Measurements from ENCODE around the gene ACACA. TPM values are rescaled to one million over a fixed set of nuclear protein-coding genes. Genes with fewer than 3 reads are reported as not detected.

ACACA gene
- total RNA-seq, 1 experiment from 2014 or later: 31.6 TPM

DNA sequence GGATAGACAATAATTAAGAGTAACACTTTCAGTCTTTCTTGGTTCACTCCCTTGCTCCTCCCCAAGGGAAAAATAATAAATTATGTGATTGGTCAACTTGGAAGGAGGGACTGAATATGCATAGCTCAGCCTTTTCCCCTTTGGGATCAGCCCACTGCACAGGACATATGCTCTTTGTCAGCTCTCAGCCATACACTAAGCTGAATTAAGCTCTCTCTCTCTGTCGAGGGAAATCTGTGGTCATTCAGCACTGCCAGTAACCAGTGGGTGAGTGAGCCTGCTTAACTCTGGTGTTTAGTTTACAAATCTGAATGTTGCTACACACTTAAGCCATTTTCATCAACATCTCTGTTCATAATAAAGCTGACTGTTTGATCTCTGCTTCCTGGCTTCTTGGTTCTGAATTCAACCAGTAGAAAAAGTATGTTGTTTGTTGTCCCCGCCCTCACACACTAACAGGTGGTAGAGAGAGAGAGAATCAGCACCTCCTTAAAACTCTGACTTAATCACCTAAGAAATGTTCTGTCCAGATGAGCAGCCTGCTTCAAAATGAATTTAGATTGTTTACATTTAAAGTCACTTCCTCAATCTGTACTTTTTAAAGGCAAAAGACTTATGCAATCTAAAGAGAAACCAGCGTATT, 133.1 kb downstream of the ACACA start:
- H3K27me3 ChIP-seq (ENCODE audit: control insufficient read depth, insufficient read depth, low read length): no peaks in the 10 kb centered on the region
- H3K36me3 ChIP-seq (replicated peaks; ENCODE audit: control insufficient read depth, insufficient read depth, low read length): peaks cover 6% of the 10 kb centered on the region
- DNase-seq: peak; percentile 21
- no peak overlapping the region for H3K4me3 ChIP-seq (ENCODE audit: insufficient read depth, low read depth, low read length)

DNA sequence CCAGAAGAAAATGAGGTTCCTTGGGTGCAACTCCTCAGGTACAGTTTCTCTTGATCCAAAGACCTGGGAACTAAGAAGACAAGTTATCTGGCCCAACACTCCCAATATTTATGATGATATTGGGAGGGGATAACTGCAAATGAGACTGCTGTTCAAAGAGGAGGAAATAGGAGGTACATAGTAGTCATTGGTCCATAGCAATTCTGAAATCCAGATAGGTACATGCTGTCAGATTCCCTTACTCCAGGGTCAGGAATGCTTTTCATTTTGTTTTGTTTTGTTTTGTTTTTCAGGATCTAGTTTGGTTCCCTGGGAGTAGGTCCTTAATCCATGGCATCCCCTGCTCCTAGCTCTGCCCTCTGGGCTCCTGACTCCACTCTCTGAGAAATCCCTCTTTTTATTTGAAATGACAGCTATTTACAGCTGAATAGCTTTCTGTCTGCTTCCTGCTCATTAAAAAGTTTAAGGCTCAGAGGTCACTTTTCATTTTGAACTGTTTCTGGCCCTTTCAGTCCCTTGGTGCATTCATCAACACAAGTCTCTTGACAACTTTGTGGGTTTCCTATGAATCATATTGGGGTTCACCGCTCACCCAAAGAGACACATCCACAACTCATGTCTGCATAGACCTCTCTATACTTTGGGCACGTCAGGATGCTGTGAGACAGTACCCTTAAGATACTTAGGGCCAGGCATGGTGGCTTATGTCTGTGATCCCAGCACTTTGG, 141.0 kb downstream of the ACACA start:
- no peak overlapping the region for H3K4me3 ChIP-seq (ENCODE audit: insufficient read depth, low read depth, low read length)
- DNase-seq: no peak
- no peaks in the 10 kb centered on the region for H3K27me3 ChIP-seq (ENCODE audit: control insufficient read depth, insufficient read depth, low read length)
- peaks cover 28% of the 10 kb centered on the region for H3K36me3 ChIP-seq (replicated peaks; ENCODE audit: control insufficient read depth, insufficient read depth, low read length)

DNA sequence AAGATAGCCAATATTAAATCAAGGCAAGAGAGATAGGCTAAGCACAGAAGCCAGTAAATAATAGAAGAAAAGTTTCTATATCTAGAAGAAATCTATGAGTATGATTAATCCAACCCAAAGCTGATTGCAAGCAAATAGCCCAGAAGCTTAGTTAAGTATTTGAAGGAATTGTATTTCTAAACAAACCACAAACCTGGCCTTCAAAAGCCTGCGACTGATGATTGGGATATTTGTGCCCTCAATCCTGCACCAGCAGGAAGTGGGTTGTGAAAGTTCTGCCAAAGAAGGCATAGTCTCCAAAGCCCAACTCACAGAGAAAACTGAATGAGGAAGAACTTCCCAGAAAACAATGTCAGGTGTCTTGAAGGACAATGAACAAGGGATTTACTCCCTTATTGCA, 145.3 kb downstream of the ACACA start:
- no peak overlapping the region for H3K4me3 ChIP-seq (ENCODE audit: insufficient read depth, low read depth, low read length)
- DNase-seq: no peak
- peaks cover 26% of the 10 kb centered on the region for H3K36me3 ChIP-seq (replicated peaks; ENCODE audit: control insufficient read depth, insufficient read depth, low read length)
- H3K27me3 ChIP-seq (ENCODE audit: control insufficient read depth, insufficient read depth, low read length): no peaks in the 10 kb centered on the region

DNA sequence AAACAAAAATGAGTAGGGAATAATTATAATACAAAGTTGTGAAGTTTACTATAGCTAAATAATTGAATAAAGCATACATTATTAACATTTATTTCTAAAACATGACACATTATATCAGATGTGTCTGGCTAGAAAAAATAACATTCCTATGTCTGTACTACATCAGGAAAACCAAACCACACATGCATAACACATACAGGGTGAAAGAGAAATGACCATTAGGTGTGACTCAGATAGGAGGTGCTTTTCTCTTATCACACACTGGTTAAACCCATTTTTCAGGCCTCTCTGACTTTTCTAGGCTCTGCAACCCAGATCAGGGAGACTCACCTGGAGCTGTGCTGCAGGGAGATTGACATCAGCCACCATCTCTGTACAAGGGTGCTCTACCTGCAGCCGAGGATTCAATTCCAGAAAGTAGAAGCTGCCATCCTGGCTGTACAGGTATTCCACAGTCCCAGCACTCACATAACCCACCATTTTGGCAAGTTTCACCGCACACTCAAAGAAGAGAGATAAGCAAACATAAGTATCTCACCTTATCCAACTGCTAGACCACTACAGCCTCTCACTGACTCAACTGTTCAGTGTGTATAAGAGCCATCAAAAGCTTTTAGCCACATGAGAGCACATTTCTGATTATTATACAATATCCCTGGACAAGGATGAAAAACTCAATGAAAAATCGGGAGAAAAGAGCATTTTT, 147.5 kb downstream of the ACACA start:
- Histone ChIP-seq H3K4me3 (ENCODE audit: insufficient read depth, low read depth, low read length) (no peak overlapping the region), H3K27me3 (ENCODE audit: control insufficient read depth, insufficient read depth, low read length) (no peaks in the 10 kb centered on the region), H3K36me3 (replicated peaks; ENCODE audit: control insufficient read depth, insufficient read depth, low read length) (peaks cover 12% of the 10 kb centered on the region)
- DNase-seq: no peak

DNA sequence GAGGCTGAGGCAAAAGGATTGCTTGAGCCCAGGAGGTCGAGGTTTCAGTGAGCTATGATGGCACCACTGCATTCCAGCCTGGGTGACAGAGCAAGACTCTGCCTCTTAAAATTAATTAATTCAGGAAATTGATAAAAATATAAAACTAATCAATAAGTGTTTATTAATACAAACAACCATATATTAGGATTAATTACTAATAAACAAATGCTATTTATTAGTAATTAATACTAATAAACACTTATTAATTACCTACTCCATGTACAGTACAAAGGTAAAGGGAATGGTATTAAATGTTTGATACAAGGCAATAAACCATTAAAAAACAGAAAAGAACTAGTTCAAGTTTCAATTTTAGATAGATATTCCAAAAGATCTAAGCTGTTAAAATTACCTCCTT, 150.0 kb downstream of the ACACA start:
- Histone ChIP-seq H3K36me3 (replicated peaks; ENCODE audit: control insufficient read depth, insufficient read depth, low read length) (peaks cover 16% of the 10 kb centered on the region), H3K27me3 (ENCODE audit: control insufficient read depth, insufficient read depth, low read length) (no peaks in the 10 kb centered on the region), H3K4me3 (ENCODE audit: insufficient read depth, low read depth, low read length) (no peak overlapping the region)
- DNase-seq: no peak

DNA sequence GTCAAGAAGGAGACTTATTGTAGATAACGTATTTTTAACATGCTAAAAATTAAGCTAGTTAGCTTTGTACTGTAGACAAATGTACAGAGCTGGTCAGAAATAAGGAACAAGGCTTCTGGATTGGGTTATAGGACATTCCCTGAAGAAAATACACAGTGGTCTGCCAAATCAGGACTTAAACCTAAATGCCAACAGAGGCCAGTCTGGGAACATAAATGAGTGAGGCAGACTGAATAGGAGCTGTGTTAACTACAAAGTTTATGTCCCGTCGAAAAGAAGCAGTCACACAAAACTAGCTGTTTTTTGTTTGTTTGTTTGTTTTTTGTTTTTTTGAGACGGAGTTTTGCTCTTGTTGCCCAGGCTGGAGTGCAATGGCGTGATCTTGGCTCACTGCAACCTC, 151.2 kb downstream of the ACACA start:
- Histone ChIP-seq H3K27me3 (ENCODE audit: control insufficient read depth, insufficient read depth, low read length) (no peaks in the 10 kb centered on the region), H3K4me3 (ENCODE audit: insufficient read depth, low read depth, low read length) (no peak overlapping the region), H3K36me3 (replicated peaks; ENCODE audit: control insufficient read depth, insufficient read depth, low read length) (peaks cover 16% of the 10 kb centered on the region)
- no peak for DNase-seq

DNA sequence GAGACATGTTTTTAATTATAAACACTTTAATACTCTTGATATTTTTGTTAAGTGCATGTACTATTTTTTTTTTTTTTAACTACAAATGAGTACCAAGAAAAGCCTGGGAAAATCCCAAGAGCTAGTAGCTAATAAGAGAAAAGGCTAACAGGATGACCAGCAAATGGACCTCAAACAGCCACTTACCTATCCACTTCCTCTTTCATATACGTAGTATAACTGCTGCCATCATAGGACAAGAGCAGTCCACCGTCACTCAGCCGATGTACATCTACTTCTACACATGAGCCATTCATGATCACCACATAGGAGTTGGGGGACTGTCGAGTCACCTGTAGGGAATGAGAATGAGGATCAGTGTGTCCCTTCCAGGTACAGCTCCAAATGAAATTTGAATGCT, 158.8 kb downstream of the ACACA start:
- Histone ChIP-seq H3K27me3 (ENCODE audit: control insufficient read depth, insufficient read depth, low read length) (no peaks in the 10 kb centered on the region), H3K4me3 (ENCODE audit: insufficient read depth, low read depth, low read length) (no peak overlapping the region), H3K36me3 (replicated peaks; ENCODE audit: control insufficient read depth, insufficient read depth, low read length) (peaks cover 39% of the 10 kb centered on the region)
- no peak for DNase-seq

DNA sequence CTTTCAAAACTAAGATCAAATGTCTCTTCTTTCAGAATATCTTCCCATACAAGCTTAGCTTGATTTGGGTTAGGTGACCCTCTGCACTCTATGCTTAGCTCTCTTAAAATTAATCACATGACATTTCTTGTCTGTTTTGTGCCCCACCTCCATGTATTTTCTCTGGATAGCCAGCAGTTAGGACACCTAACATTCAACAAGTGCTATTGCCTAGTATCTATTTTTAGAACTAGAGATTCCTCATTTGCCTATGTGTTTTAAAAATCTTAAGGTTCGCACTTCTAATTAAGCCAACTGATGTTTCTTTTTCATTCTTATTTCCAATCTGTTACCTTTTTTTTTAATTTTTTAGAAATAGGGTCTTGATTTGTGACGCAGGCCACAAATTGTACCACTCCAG, 160.6 kb downstream of the ACACA start:
- no peaks in the 10 kb centered on the region for H3K27me3 ChIP-seq (ENCODE audit: control insufficient read depth, insufficient read depth, low read length)
- DNase-seq: no peak
- H3K4me3 ChIP-seq (ENCODE audit: insufficient read depth, low read depth, low read length): no peak overlapping the region
- peaks cover 35% of the 10 kb centered on the region for H3K36me3 ChIP-seq (replicated peaks; ENCODE audit: control insufficient read depth, insufficient read depth, low read length)

DNA sequence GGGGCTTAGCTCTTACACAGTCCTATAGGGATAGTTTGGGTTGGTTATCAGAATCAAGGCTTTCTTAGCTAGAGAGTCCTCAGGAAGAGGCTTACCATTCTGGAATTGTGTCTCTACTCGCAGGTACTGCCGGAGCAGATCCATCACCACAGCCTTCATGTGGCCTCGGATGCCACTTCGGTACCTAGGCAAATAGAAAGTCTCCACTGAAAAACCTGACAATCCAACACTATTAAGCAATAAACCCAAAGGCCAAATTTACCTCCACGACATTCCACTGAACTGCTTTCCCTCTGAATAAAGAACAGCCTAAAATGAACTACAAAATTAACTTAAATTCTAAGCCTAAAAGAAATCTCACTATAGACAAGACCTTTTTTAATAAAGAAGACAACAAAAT, 166.3 kb downstream of the ACACA start:
- no peak for DNase-seq
- H3K36me3 ChIP-seq (replicated peaks; ENCODE audit: control insufficient read depth, insufficient read depth, low read length): peaks cover 21% of the 10 kb centered on the region
- H3K27me3 ChIP-seq (ENCODE audit: control insufficient read depth, insufficient read depth, low read length): no peaks in the 10 kb centered on the region
- no peak overlapping the region for H3K4me3 ChIP-seq (ENCODE audit: insufficient read depth, low read depth, low read length)

DNA sequence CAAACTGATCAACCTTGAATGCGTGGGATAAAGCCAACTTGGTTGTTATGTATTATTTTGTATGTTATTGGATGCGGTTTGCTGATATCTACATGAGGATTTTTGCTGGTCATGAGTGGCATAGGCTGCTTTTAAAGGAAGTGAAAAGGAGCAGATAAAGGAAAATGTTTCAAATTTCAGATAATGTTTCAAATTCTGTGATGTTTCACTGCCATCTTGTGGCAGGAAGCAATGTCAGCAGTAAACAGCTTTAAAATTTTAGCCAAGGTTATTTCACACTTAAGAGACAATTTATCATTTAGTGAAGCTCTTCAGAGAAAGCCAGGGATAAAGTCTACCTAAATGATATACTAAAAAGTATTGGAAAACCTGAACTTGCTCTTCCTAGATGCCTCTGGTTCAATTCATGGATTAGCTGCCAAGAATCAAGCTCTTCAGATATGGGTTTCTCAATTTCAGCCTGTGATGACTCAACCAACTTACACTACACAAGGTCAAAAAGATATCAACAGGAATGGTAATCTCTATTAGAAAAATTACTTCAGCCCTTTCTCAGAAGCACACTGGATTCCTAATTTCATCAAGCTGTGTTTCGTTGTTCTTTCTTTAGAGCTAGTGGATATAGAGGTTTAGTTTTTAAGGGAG, 166.8 kb downstream of the ACACA start:
- DNase-seq: peak; percentile 17
- H3K36me3 ChIP-seq (replicated peaks; ENCODE audit: control insufficient read depth, insufficient read depth, low read length): peaks cover 17% of the 10 kb centered on the region
- H3K4me3 ChIP-seq (ENCODE audit: insufficient read depth, low read depth, low read length): no peak overlapping the region
- H3K27me3 ChIP-seq (ENCODE audit: control insufficient read depth, insufficient read depth, low read length): no peaks in the 10 kb centered on the region

DNA sequence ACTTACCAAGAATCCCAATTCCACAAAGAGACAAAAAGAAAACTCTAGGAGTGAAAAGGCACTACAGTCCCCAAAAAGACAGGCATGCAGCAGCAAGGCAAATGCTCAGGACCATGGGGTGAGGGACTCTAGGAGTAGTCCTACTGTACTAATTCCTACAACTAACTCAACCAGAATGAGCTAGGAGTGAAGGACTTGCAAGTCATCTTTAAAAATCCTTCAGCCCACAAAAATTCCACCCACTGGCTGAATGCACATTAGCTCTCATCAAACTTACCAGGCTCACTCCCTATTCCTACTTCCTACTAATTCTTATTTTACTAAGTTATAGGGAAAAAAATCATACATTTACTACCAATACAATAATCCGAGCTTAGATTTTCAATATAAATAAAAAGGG, 172.5 kb downstream of the ACACA start:
- peaks cover 12% of the 10 kb centered on the region for H3K36me3 ChIP-seq (replicated peaks; ENCODE audit: control insufficient read depth, insufficient read depth, low read length)
- H3K27me3 ChIP-seq (ENCODE audit: control insufficient read depth, insufficient read depth, low read length): no peaks in the 10 kb centered on the region
- H3K4me3 ChIP-seq (ENCODE audit: insufficient read depth, low read depth, low read length): no peak overlapping the region
- no peak for DNase-seq

DNA sequence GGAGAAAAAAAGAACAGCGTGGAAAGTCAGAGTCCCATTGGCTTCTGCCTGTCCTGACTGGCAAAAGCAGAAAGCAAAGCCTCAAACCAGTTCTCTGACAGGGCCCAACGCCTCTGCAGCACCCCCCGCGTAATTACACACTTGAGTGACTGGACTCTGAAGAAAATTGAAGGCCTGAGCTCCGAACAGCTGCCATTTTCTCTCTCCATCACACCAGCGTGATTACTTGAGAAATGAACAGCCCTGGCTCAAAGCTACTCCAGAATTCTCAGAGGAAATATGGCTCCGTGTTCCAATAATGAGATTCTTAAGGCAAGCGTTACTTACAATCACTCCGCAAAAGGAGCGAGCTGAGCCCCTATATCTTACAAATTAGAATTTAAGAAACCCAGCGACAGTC, 173.6 kb downstream of the ACACA start:
- no peak for DNase-seq
- H3K36me3 ChIP-seq (replicated peaks; ENCODE audit: control insufficient read depth, insufficient read depth, low read length): peaks cover 12% of the 10 kb centered on the region

DNA sequence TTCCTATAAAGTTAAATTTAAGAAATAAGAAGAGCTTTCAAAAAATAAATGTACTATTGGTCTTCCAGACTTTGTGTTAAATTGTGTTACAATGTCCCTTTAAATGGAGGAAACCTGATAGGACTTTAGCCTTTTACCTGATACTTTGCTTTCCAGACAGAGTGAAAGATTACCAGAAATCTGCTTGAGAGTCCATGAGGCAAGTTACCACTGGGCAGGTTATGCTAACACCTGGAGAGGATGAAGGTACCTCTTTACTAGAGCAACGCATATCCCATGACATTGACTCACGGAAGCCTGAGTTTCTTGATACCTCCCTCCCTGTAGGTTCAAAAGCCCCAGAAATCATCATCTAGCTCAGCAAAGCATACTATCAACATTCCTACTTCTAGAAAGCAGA, 174.7 kb downstream of the ACACA start:
- DNase-seq: no peak
- H3K36me3 ChIP-seq (replicated peaks; ENCODE audit: control insufficient read depth, insufficient read depth, low read length): peaks cover 10% of the 10 kb centered on the region
- no peak overlapping the region for H3K4me3 ChIP-seq (ENCODE audit: insufficient read depth, low read depth, low read length)
- no peaks in the 10 kb centered on the region for H3K27me3 ChIP-seq (ENCODE audit: control insufficient read depth, insufficient read depth, low read length)

More for the DNA sequence above, 173.6 kb downstream of the ACACA start:
- no peaks in the 10 kb centered on the region for H3K27me3 ChIP-seq (ENCODE audit: control insufficient read depth, insufficient read depth, low read length)
- no peak overlapping the region for H3K4me3 ChIP-seq (ENCODE audit: insufficient read depth, low read depth, low read length)

DNA sequence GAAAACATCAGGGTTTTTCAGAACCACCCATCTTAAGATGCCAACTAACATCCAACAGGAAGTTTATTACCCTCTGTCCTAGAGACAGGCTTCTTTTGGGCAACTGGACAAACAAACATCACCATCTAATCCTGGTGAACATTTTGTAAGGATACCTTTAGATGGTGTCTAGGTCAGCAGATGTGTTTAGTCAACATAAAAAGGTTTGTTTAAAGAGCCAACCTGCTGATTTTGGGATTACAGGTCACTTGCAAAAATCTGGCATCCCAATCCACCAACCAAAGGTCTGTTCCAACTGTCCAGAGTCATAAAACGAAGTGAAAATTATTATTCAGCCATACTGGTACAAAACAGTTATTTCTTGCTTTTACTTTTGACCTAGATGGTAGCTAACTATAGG, 176.0 kb downstream of the ACACA start:
- H3K36me3 ChIP-seq (replicated peaks; ENCODE audit: control insufficient read depth, insufficient read depth, low read length): peaks cover 10% of the 10 kb centered on the region
- H3K27me3 ChIP-seq (ENCODE audit: control insufficient read depth, insufficient read depth, low read length): no peaks in the 10 kb centered on the region
- DNase-seq: no peak
- no peak overlapping the region for H3K4me3 ChIP-seq (ENCODE audit: insufficient read depth, low read depth, low read length)

DNA sequence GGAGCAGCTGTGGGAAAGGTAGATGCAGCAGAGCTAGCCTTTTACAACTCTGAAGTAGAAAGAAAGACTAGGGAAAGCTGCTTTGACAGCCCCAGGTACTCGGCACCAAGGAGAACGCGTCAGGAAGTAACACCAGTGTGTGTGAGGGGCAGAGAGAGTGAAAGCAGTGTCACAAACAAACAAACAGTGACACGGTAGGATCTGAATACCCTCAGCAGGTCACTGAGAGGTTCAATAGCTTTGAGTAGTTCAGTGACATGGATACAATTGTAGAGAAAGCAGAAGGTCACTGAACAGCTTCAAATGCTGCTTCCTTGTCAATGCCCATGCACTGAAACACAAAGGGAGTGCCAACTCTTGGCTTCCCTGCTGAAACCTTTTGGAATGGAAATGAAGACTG, 181.2 kb downstream of the ACACA start:
- H3K27me3 ChIP-seq (ENCODE audit: control insufficient read depth, insufficient read depth, low read length): no peaks in the 10 kb centered on the region
- no peak overlapping the region for H3K4me3 ChIP-seq (ENCODE audit: insufficient read depth, low read depth, low read length)
- peaks cover 3% of the 10 kb centered on the region for H3K36me3 ChIP-seq (replicated peaks; ENCODE audit: control insufficient read depth, insufficient read depth, low read length)
- DNase-seq: peak; percentile 36

Data from H7 (cell line).